SH-SY5Y (cell line): Measurements from ENCODE around the gene CDH15.

Experiments used
- GATA2 ChIP-seq: IDR thresholded peaks from 2 replicates; pipeline ENCODE4 v1.6.1; 2011; ENCODE audit warnings: mild to moderate bottlenecking, low read depth, low read length
- GATA3 ChIP-seq: IDR thresholded peaks from 2 replicates; pipeline ENCODE4 v1.6.1; 2011; ENCODE audit warnings: low read depth, mild to moderate bottlenecking, low read length, moderate library complexity

GRCh38 chr16:89198417-89199240, 27.1 kb downstream of the CDH15 start:
- TF ChIP-seq GATA2 (no peak), GATA3 (no peak)
